ENCODE data around the gene KCNMB4.
"Not testable (repeated sequence)": the region's sequence is repeated elsewhere in the genome, so short reads cannot be mapped to it uniquely, and the experiment has no call there.

Gene KCNMB4

DNA sequence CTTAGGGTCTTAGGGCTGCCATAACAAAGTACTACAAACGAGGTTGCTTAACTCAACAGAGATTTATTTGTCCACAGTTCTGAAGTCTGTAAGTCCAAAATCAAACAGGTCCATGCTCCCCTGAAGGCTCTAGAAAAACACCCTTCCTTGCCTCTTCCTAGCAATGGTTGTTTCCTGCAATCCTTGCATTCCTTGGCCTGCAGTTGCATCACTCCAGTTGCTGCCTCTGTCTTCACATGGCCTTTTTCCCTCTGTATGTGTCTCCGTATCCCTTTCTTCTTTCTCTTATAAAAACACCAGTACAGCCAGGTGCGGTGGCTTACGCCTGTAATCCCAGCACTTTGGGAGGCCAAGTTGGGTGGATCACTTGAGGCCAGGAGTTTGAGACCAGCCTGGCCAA, 17.4 kb downstream of the KCNMB4 start:
- TF ChIP-seq GABPA (IDR thresholded peaks at IDR 0.05; ENCODE audit: low read depth) = no peak
- TF ChIP-seq SPI1 (IDR thresholded peaks at IDR 0.05; ENCODE audit: borderline replicate concordance, low read depth) = no peak
- TF ChIP-seq, protein P1, sequence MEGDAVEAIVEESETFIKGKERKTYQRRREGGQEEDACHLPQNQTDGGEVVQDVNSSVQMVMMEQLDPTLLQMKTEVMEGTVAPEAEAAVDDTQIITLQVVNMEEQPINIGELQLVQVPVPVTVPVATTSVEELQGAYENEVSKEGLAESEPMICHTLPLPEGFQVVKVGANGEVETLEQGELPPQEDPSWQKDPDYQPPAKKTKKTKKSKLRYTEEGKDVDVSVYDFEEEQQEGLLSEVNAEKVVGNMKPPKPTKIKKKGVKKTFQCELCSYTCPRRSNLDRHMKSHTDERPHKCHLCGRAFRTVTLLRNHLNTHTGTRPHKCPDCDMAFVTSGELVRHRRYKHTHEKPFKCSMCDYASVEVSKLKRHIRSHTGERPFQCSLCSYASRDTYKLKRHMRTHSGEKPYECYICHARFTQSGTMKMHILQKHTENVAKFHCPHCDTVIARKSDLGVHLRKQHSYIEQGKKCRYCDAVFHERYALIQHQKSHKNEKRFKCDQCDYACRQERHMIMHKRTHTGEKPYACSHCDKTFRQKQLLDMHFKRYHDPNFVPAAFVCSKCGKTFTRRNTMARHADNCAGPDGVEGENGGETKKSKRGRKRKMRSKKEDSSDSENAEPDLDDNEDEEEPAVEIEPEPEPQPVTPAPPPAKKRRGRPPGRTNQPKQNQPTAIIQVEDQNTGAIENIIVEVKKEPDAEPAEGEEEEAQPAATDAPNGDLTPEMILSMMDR (IDR thresholded peaks at IDR 0.05; ENCODE audit: insufficient read depth, low read length) = no peak
- TF ChIP-seq POLR2AphosphoS5 (IDR thresholded peaks at IDR 0.05; ENCODE audit: low read depth) = no peak
- TF ChIP-seq, protein P2, sequence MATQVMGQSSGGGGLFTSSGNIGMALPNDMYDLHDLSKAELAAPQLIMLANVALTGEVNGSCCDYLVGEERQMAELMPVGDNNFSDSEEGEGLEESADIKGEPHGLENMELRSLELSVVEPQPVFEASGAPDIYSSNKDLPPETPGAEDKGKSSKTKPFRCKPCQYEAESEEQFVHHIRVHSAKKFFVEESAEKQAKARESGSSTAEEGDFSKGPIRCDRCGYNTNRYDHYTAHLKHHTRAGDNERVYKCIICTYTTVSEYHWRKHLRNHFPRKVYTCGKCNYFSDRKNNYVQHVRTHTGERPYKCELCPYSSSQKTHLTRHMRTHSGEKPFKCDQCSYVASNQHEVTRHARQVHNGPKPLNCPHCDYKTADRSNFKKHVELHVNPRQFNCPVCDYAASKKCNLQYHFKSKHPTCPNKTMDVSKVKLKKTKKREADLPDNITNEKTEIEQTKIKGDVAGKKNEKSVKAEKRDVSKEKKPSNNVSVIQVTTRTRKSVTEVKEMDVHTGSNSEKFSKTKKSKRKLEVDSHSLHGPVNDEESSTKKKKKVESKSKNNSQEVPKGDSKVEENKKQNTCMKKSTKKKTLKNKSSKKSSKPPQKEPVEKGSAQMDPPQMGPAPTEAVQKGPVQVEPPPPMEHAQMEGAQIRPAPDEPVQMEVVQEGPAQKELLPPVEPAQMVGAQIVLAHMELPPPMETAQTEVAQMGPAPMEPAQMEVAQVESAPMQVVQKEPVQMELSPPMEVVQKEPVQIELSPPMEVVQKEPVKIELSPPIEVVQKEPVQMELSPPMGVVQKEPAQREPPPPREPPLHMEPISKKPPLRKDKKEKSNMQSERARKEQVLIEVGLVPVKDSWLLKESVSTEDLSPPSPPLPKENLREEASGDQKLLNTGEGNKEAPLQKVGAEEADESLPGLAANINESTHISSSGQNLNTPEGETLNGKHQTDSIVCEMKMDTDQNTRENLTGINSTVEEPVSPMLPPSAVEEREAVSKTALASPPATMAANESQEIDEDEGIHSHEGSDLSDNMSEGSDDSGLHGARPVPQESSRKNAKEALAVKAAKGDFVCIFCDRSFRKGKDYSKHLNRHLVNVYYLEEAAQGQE (IDR thresholded peaks at IDR 0.05; ENCODE audit: insufficient replicate concordance, low read depth) = no peak
- Histone ChIP-seq H3K27me3 (ENCODE audit: insufficient read depth, poor library complexity, severe bottlenecking) (peaks cover 2% of the 10 kb centered on the region), H3K27ac (replicated peaks) (no peak overlapping the region), H3K4me3 (replicated peaks; ENCODE audit: insufficient read depth, low read length) (no peak overlapping the region)
- no peak for DNase-seq (ENCODE audit: low read depth in 1 of 2, low spot score in 1 of 2)

DNA sequence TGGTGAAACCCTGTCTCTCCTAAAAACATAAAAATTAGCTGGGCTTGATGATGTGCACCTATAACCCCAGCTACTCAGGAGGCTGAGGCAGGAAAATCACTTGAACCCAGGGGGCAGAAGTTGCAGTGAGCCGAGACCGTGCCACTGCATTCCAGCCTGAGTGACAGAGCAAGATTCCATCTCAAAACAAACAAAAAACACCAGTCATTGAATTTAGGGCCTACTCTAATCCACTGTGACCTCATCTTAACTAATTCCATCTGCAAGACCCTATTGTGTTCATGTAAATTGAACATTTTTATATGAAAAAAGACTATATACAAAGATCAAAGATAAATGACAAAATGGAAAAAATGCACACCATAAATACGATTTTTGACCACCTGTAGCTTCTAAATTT, 17.8 kb downstream of the KCNMB4 start:
- Histone ChIP-seq H3K27me3 (ENCODE audit: insufficient read depth, poor library complexity, severe bottlenecking) (peaks cover 2% of the 10 kb centered on the region), H3K4me3 (replicated peaks; ENCODE audit: insufficient read depth, low read length) (no peak overlapping the region), H3K27ac (replicated peaks) (no peak overlapping the region)
- TF ChIP-seq POLR2AphosphoS5 (IDR thresholded peaks at IDR 0.05; ENCODE audit: low read depth) = no peak
- DNase-seq (ENCODE audit: low read depth in 1 of 2, low spot score in 1 of 2) = no peak

DNA sequence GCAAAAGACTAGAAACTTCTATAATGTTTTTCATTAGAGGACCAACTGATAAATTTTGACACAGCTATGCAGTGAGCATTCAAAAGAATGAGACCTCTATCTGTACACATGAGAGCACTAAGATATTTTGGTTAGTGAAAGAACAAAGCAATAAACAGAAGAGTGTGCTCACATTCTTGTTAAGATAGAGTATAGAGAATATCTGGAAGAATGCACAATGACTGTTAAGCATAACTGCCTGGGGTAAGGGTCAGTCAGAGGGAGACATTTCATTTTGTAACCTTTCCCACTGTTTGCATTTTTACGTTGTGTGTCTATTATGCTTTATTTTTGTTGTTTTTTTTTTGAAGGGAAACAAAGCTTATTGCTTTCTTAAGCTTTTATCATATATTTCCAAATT, 20.7 kb downstream of the KCNMB4 start:
- H3K4me3 ChIP-seq (replicated peaks; ENCODE audit: insufficient read depth, low read length) = no peak overlapping the region
- TF ChIP-seq SPI1 (IDR thresholded peaks at IDR 0.05; ENCODE audit: borderline replicate concordance, low read depth) = no peak
- TF ChIP-seq POLR2AphosphoS5 (IDR thresholded peaks at IDR 0.05; ENCODE audit: low read depth) = no peak
- TF ChIP-seq, protein P2 (IDR thresholded peaks at IDR 0.05; ENCODE audit: insufficient replicate concordance, low read depth) = no peak
- no peak for TF ChIP-seq GABPA (IDR thresholded peaks at IDR 0.05; ENCODE audit: low read depth)
- TF ChIP-seq, protein P1 (IDR thresholded peaks at IDR 0.05; ENCODE audit: insufficient read depth, low read length) = no peak

DNA sequence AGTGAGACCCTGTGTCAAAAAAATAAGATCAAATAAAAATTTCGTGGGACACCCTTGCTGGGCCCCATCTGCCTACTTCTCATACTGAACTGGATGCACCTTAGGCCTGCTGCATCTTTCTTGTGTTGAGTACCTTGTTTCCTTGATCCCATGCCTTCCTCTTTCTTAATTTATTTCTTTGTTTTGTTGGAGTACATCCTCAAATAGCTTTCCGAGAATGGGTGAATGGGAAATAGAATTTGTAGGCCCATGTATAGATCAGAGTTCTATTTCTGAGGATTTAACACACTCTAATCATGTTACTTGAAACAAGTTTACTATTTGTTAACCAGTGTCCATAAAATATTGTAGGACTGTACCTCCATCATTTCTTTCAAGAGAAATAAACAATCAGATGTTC, 23.6 kb downstream of the KCNMB4 start:
- no peak for DNase-seq (ENCODE audit: low read depth in 1 of 2, low spot score in 1 of 2)
- peaks cover 2% of the 10 kb centered on the region for H3K27me3 ChIP-seq (ENCODE audit: insufficient read depth, poor library complexity, severe bottlenecking)
- no peak for TF ChIP-seq POLR2AphosphoS5 (IDR thresholded peaks at IDR 0.05; ENCODE audit: low read depth)
- TF ChIP-seq GABPA (IDR thresholded peaks at IDR 0.05; ENCODE audit: low read depth) = no peak
- TF ChIP-seq SPI1 (IDR thresholded peaks at IDR 0.05; ENCODE audit: borderline replicate concordance, low read depth) = no peak
- TF ChIP-seq, protein P2 (IDR thresholded peaks at IDR 0.05; ENCODE audit: insufficient replicate concordance, low read depth) = no peak
- TF ChIP-seq, protein P1 (IDR thresholded peaks at IDR 0.05; ENCODE audit: insufficient read depth, low read length) = no peak
- no peak overlapping the region for H3K4me3 ChIP-seq (replicated peaks; ENCODE audit: insufficient read depth, low read length)
- no peak overlapping the region for H3K27ac ChIP-seq (replicated peaks)

More for the DNA sequence above, 20.7 kb downstream of the KCNMB4 start:
- no peak for DNase-seq (ENCODE audit: low read depth in 1 of 2, low spot score in 1 of 2)
- Histone ChIP-seq H3K27ac (replicated peaks) (no peak overlapping the region), H3K27me3 (ENCODE audit: insufficient read depth, poor library complexity, severe bottlenecking) (peaks cover 2% of the 10 kb centered on the region)

DNA sequence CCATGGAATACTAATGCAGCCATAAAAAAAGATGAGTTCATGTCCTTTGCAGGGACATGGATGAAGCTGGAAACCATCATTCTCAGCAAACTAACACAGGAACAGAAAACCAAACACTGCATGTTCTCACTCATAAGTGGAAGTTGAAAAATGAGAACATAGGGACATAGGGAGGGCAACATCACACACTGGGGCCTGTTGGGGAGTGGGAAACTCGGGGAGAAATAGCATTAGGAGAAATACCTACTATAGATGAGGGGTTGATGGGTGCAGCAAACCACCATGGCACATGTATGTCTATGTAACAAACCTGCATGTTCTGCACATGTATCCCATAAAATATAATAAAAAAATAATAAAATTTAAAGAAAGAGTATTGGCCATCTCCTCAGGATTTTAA, 26.5 kb downstream of the KCNMB4 start:
- H3K27me3 ChIP-seq (ENCODE audit: insufficient read depth, poor library complexity, severe bottlenecking); DNase-seq (ENCODE audit: low read depth in 1 of 2, low spot score in 1 of 2); H3K4me3 ChIP-seq (replicated peaks; ENCODE audit: insufficient read depth, low read length); H3K27ac ChIP-seq (replicated peaks): not testable (repeated sequence)

Data from HL-60 (cell line).